Large intestine (tissue), 3 donors: ENCODE data around the gene TAP1. TPM values are rescaled to one million over a fixed set of nuclear protein-coding genes. Genes with fewer than 3 reads are reported as not detected.

Experiments used
- DNase-seq, 2 donors: peaks; one replicate each; pipeline versions ENCODE4 v3.0.0 to v3.0.0-alpha.2; 2013
- H3K27ac ChIP-seq: one replicate; pipeline ENCODE4 v1.5.1; 2013; ENCODE audit warnings: low read length
- H3K27me3 ChIP-seq: 2 replicates; pipeline ENCODE4 v1.6.1; 2013; ENCODE audit warnings: low read length; ENCODE audit not compliant: control insufficient read depth, insufficient read depth
- H3K36me3 ChIP-seq: 2 replicates; pipeline ENCODE4 v1.6.1; 2013; ENCODE audit warnings: low read length; ENCODE audit not compliant: control insufficient read depth, insufficient read depth
- H3K4me1 ChIP-seq: one replicate; pipeline ENCODE4 v1.6.1; 2013; ENCODE audit warnings: low read length; ENCODE audit not compliant: control insufficient read depth, insufficient read depth
- H3K4me3 ChIP-seq: one replicate; pipeline ENCODE4 v1.5.1; 2013; ENCODE audit warnings: low read length
- H3K9me3 ChIP-seq: one replicate; pipeline ENCODE4 v1.6.1; 2013; ENCODE audit warnings: mild to moderate bottlenecking, low read depth, low read length, moderate library complexity; ENCODE audit not compliant: control insufficient read depth
- WGBS: methylation state at CpG from one replicate; pipeline ENCODE4 v1.1.5; 2013; ENCODE audit warnings: low lambda C conversion rate; ENCODE audit not compliant: insufficient coverage; 5-methylcytosine and 5-hydroxymethylcytosine counted together
- polyA plus RNA-seq: library from polyadenylated mRNA; unstranded; fragments of 120-200 nt; gene quantifications from one replicate; pipeline ENCODE4 v1.2.1, GENCODE V29; 2013

Gene TAP1
- polyA plus RNA-seq, 1 donor, result 18.7 TPM

DNA sequence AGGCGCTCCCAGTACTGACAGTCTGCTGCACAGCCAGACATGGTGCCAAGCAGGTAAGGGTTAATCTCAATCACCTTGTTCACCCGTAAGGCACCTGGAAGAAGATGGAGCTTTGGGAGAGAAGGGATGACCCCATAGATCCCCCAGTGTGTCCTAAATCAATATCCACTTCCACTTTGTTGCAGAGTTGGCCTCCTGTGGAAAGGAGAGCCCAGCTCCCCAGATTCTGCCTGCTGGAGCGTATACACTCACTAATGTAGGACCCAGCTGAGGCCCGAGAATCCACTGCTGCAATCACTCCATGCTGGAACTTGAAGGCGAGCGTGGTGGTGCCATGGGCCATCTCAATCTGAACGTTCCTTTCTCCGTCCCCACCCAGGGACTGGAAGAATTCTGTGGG is 10.8 kb downstream of the TAP1 start:
- 100% methylated on average over 2 of the region's 8 CpGs for WGBS
- DNase-seq, result no peak
- H3K4me1 ChIP-seq, result peaks cover 13% of the 10 kb centered on the region
- peaks cover 31% of the 10 kb centered on the region for H3K36me3 ChIP-seq
- no peak overlapping the region for H3K4me3 ChIP-seq
- H3K27me3 ChIP-seq, result no peaks in the 10 kb centered on the region
- no peak overlapping the region for H3K27ac ChIP-seq
- H3K9me3 ChIP-seq, result no peaks in the 10 kb centered on the region

GRCh38 chr6:32842021-32842650 is 11.4 kb downstream of the TAP1 start:
- H3K27me3 ChIP-seq, result no peaks in the 10 kb centered on the region
- DNase-seq, result no peak
- H3K9me3 ChIP-seq, result no peaks in the 10 kb centered on the region
- H3K27ac ChIP-seq, result no peak overlapping the region
- H3K4me3 ChIP-seq, result no peak overlapping the region
- H3K4me1 ChIP-seq, result peaks cover 14% of the 10 kb centered on the region
- WGBS, result no CpG with 5 or more reads among the region's 6 CpGs
- peaks cover 27% of the 10 kb centered on the region for H3K36me3 ChIP-seq

GRCh38 chr6:32840604-32841246 is 12.8 kb downstream of the TAP1 start:
- Histone ChIP-seq H3K9me3 (no peaks in the 10 kb centered on the region), H3K36me3 (peaks cover 17% of the 10 kb centered on the region), H3K4me1 (peaks cover 14% of the 10 kb centered on the region), H3K27me3 (no peaks in the 10 kb centered on the region), H3K27ac (no peak overlapping the region), H3K4me3 (no peak overlapping the region)
- no peak for DNase-seq
- WGBS, result 80% methylated on average over 1 of the region's 9 CpGs

DNA sequence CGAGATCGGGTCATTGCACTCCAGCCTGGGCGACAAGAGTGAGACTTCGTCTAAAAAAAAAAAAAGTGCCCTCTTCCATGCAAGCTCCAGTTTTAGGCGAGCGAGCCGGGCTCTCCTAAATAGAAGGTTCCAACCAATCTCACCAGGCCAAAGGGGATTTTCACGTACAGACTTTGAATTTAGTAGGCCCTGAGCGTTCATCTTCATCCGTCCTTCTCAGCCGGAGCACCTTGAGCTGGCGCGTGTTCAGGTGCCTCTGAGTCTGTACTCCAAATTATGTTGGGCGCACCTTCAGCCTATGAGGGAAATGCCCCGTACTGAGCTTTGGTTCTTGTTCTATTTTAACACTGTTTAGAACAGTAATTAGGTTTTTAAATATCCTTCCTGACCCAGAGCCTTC is 14.1 kb downstream of the TAP1 start:
- no peak overlapping the region for H3K27ac ChIP-seq
- no peaks in the 10 kb centered on the region for H3K27me3 ChIP-seq
- no peak for DNase-seq
- no peaks in the 10 kb centered on the region for H3K9me3 ChIP-seq
- peaks cover 15% of the 10 kb centered on the region for H3K36me3 ChIP-seq
- peaks cover 10% of the 10 kb centered on the region for H3K4me1 ChIP-seq
- WGBS, result no CpG with 5 or more reads among the region's 15 CpGs
- no peak overlapping the region for H3K4me3 ChIP-seq

- peaks cover 15% of the 10 kb centered on the region for H3K36me3 ChIP-seq
- H3K4me3 ChIP-seq, result peak within 1 kb of the TSS; percentile 83
- H3K27me3 ChIP-seq, result no peaks in the 10 kb centered on the region
- peak; percentile 92 to 95 for DNase-seq
- H3K4me1 ChIP-seq, result peaks cover 9% of the 10 kb centered on the region
- H3K9me3 ChIP-seq, result no peaks in the 10 kb centered on the region
- H3K27ac ChIP-seq, result peak within 1 kb of the TSS; percentile 87
- WGBS, result no CpG with 5 or more reads among the region's 57 CpGs
These were observed 15.2 kb downstream of the TAP1 start, which contains the start of gene TAP2 for GRCh38 chr6:32838114-32838958. TSS of gene TAP2 (minus strand) at chr6:32838739. CDS start at chr6:32838233, 506 bp downstream.

DNA sequence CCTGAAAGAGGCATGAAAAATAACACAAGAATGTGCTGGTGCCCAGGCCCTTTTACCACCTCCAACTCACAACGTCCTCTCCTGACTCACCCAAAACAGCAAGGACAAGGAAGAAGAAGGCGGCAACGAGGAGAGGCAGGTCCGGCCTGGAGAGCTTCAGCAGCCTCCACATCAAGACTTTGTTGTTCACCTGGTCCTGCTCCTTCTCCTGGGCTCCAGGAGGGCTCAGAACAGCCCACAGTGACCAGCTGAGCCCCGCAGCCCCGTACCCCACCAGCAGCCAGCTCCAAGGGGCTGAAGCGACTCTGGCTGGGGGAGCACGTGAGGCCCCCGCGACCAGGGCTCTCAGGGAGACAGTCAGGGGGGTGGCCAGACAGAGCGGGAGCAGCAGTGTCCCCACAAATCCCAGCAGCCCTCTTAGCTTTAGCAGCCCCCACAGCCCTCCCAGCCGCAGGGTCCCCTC is 15.8 kb downstream of the TAP1 start:
- H3K27me3 ChIP-seq, result no peaks in the 10 kb centered on the region
- H3K36me3 ChIP-seq, result peaks cover 15% of the 10 kb centered on the region
- H3K4me3 ChIP-seq, result peak overlapping the region; percentile 83
- peak overlapping the region; percentile 87 for H3K27ac ChIP-seq
- DNase-seq, result no peak
- 100% methylated on average over 1 of the region's 12 CpGs for WGBS
- no peaks in the 10 kb centered on the region for H3K9me3 ChIP-seq
- H3K4me1 ChIP-seq, result peaks cover 5% of the 10 kb centered on the region

DNA sequence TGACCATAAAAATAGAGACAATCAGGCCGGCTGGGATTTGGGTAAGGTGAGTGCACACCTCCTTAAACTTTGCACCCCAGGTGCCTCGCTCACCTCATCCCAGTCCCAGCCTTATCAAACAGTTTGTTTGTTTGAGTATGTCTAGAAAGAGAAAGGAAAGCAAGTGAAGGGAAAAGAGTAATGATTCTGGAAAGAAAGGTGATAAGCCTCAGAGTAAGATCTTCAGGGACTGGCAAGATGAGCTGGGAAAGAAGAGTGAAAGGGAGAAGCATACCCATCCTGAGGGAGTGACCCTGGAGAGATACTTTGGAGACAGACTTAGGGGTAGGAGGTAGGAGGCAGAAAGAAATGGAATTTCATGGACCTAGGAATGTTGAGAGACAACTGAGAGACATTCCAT is 16.6 kb downstream of the TAP1 start:
- H3K9me3 ChIP-seq, result no peaks in the 10 kb centered on the region
- H3K4me3 ChIP-seq, result no peak overlapping the region
- peaks cover 5% of the 10 kb centered on the region for H3K4me1 ChIP-seq
- WGBS, result no CpG with 5 or more reads among the region's 2 CpGs
- H3K27me3 ChIP-seq, result no peaks in the 10 kb centered on the region
- no peak overlapping the region for H3K27ac ChIP-seq
- H3K36me3 ChIP-seq, result peaks cover 16% of the 10 kb centered on the region
- DNase-seq, result no peak

DNA sequence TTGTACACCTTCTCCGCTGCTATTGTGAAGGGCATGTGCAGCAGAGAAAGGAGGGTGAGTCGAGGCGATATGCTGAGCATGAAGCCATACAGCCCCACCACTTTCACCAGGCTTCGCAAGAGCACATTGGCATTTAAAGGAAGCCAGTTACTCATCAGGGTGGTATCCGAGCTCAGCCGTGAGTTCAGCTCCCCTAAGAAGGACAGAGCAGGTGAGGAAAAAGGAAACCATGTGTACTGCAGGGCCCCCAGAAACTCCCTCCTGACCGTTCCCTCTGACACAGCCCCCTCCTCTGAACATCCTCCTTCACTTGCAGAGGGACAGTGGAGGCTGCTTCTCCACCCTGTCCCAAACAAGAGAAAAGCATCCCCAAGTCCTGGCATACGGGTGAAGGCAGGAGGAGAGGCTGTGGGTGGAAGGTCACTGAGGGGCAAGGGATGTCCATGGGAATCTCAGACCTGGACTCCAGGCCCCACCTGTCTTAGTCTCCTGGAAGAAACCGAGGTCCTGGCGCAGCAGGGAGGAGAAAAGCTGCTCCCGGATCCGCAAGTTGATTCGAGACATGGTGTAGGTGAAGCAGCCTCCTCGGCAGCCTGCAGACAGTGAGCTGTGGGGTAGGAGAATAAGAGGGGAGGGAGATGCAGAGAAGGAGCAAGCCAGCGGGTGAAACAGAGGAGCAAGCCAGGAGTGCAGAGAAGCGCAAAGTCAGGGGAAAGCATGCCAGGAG is 18.2 kb downstream of the TAP1 start:
- Histone ChIP-seq H3K4me1 (peaks cover 5% of the 10 kb centered on the region), H3K9me3 (no peaks in the 10 kb centered on the region), H3K36me3 (peaks cover 17% of the 10 kb centered on the region), H3K27me3 (no peaks in the 10 kb centered on the region), H3K27ac (no peak overlapping the region), H3K4me3 (no peak overlapping the region)
- WGBS, result 93% methylated on average over 3 of the region's 16 CpGs
- DNase-seq, result no peak

GRCh38 chr6:32833664-32834063 is 19.8 kb downstream of the TAP1 start:
- no peak overlapping the region for H3K27ac ChIP-seq
- H3K4me1 ChIP-seq, result peaks cover 5% of the 10 kb centered on the region
- DNase-seq, result no peak
- H3K27me3 ChIP-seq, result no peaks in the 10 kb centered on the region
- H3K4me3 ChIP-seq, result no peak overlapping the region
- H3K36me3 ChIP-seq, result peaks cover 22% of the 10 kb centered on the region
- H3K9me3 ChIP-seq, result no peaks in the 10 kb centered on the region
- WGBS, result 67% methylated on average over 1 of the region's 5 CpGs

DNA sequence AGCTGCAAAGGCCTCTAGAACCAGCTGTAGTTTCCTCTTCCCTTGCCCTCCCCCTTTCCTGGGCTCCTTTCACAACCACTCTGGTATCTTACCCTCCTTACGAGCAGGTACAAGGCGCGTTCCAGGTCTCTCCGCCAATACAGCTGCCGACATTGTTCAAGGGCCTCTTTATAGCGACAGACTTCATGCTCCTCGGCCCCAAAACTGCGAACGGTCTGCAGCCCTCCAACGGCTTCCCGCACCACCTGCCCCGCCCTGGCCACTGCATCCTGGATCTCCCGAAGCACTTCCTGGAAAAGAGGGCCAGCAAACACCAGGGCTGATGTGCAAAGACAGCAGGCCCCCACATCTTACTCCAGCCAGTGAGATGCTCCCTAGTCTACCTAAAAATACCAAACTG is 21.0 kb downstream of the TAP1 start:
- Histone ChIP-seq H3K36me3 (peaks cover 22% of the 10 kb centered on the region), H3K9me3 (no peaks in the 10 kb centered on the region)
- DNase-seq, result no peak

More for the DNA sequence above, 21.0 kb downstream of the TAP1 start:
- WGBS, result 60% methylated on average over 1 of the region's 13 CpGs
- no peaks in the 10 kb centered on the region for H3K27me3 ChIP-seq
- no peaks in the 10 kb centered on the region for H3K4me1 ChIP-seq
- no peak overlapping the region for H3K27ac ChIP-seq
- H3K4me3 ChIP-seq, result no peak overlapping the region
